ENCODE data around the gene STAC2.

GRCh38 chr17:39238311-39238972 is 12.7 kb upstream of the STAC2 start:
- TF ChIP-seq, protein P1, sequence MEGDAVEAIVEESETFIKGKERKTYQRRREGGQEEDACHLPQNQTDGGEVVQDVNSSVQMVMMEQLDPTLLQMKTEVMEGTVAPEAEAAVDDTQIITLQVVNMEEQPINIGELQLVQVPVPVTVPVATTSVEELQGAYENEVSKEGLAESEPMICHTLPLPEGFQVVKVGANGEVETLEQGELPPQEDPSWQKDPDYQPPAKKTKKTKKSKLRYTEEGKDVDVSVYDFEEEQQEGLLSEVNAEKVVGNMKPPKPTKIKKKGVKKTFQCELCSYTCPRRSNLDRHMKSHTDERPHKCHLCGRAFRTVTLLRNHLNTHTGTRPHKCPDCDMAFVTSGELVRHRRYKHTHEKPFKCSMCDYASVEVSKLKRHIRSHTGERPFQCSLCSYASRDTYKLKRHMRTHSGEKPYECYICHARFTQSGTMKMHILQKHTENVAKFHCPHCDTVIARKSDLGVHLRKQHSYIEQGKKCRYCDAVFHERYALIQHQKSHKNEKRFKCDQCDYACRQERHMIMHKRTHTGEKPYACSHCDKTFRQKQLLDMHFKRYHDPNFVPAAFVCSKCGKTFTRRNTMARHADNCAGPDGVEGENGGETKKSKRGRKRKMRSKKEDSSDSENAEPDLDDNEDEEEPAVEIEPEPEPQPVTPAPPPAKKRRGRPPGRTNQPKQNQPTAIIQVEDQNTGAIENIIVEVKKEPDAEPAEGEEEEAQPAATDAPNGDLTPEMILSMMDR (CRISPR knock-in tag; IDR thresholded peaks at IDR 0.05): no peak
- TF ChIP-seq POLR2A (IDR thresholded peaks at IDR 0.05; ENCODE audit: insufficient read depth in 1 of 2, low read depth in 2 of 2, low read length in 2 of 2) (no peak), EZH2 (conservative IDR thresholded peaks at IDR 0.05; ENCODE audit: low read depth, low read length) (no peak), NR2C2 (CRISPR knock-in tag; IDR thresholded peaks at IDR 0.05; ENCODE audit: borderline replicate concordance) (no peak), TAF1 (CRISPR knock-in tag; IDR thresholded peaks at IDR 0.05) (no peak)
- TF ChIP-seq, protein P2, sequence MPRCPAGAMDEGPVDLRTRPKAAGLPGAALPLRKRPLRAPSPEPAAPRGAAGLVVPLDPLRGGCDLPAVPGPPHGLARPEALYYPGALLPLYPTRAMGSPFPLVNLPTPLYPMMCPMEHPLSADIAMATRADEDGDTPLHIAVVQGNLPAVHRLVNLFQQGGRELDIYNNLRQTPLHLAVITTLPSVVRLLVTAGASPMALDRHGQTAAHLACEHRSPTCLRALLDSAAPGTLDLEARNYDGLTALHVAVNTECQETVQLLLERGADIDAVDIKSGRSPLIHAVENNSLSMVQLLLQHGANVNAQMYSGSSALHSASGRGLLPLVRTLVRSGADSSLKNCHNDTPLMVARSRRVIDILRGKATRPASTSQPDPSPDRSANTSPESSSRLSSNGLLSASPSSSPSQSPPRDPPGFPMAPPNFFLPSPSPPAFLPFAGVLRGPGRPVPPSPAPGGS (CRISPR knock-in tag; IDR thresholded peaks at IDR 0.05): no peak
